Stimulated activated CD4-positive, alpha-beta T cell treated with anti-CD3 and anti-CD28 coated beads, Interleukin-4, amount 100 ng/mL, for 24 hours (primary cell): ENCODE data around the gene MEI1.
"Not testable (repeated sequence)": the region's sequence is repeated elsewhere in the genome, so short reads cannot be mapped to it uniquely, and the experiment has no call there.

Source experiments
- DNase-seq: peaks from one replicate; pipeline ENCODE4 v3.0.0-alpha.2; 2020

The MEI1 gene

GRCh38 chr22:41683616-41684015 lies 15.7 kb upstream of the MEI1 start:
- DNase-seq: no peak

GRCh38 chr22:41684194-41684593 lies 15.1 kb upstream of the MEI1 start:
- DNase-seq: no peak

DNA sequence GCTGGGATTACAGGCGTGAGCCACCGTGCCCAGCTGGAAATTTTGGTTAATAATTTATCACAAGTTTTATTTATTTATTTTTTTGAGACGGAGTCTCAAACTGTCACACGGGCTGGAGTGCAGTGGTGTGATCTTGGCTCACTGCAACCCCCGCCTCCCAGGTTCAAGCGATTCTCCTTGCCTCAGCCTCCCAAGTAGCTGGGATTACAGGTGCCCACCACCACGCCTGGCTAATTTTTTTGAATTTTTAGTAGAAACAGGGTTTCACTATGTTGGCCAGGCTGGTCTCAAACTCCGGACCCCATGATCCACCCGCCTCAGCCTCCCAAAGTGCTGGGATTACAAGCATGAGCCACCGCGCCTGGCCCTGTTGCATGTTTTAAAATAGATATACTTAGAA lies 12.4 kb upstream of the MEI1 start:
- DNase-seq: not testable (repeated sequence)

- peak; percentile 24 for DNase-seq
Observed at GRCh38 chr22:41687901-41688364, 11.4 kb upstream of the MEI1 start.

DNA sequence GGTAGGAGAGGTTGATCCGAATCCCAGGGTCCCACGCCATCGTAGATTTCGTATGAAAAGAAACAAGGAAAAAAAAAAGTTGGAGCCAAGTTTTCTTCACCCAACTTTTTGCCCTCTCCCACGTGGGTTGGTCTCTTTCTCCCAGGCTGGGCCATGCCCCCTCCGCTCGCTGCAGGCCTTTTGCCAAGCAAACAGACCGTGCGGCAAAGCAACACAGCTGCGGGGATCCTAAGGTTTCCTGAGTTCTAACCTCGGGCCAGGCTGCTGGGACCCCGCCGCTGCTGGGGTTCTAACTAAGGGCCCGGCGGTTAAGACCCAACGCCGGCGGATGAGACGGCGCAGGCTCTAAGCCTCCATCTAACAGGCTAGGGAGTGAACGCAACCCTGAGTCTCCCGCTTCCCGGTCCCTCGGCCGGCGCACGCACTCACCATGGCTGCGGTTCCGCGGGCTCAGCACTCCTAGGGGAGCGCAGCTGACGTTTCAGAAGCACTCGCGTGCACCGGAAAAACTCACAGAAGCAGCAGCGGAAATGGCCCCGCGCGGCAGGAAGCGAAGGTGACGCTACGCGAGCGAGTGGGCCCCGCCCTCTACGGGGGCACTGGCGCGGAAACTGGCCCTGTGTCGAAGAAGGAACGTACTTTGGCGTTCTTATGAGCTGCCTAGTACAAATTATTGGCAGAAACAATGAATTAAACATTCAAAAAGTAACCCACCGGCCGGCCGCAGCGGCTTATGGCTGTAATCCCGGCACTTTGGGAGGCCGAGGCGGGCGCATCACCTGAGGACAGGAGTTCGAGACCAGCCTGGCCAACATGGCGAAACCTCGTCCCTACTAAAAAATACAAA lies 10.7 kb upstream of the MEI1 start, which contains the start of gene SNU13:
TSS of gene SNU13 (minus strand) at position 503 of the 847 bp plus-strand sequence. CDS start at position 432, 71 bp downstream.
- DNase-seq: peak; percentile 94

GRCh38 chr22:41690476-41690875 lies 8.8 kb upstream of the MEI1 start:
- DNase-seq: no peak

GRCh38 chr22:41695211-41695610 lies 4.1 kb upstream of the MEI1 start:
- no peak for DNase-seq

DNA sequence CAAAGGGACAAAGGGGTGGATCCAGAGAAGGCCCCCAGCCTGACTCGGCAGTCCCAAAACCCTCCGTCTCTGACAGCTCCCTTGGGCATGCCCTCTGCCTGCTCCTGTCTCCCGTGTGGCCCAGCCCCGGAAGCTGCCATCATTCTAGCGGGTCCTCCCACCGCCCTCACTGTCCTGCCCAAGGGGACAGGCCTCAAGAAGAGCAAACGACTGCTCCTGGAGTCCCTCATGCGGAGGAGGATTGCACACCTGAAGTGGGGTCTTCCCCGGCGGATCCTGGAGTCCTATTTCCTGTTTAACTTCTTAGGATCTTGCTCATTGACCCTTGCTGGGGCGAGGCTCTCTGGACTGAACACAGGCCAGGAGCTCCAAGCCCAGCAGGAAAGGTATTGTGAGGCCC lies 2.6 kb upstream of the MEI1 start:
- no peak for DNase-seq

GRCh38 chr22:41697126-41697775 lies 2.1 kb upstream of the MEI1 start:
- peak; percentile 95 for DNase-seq

DNA sequence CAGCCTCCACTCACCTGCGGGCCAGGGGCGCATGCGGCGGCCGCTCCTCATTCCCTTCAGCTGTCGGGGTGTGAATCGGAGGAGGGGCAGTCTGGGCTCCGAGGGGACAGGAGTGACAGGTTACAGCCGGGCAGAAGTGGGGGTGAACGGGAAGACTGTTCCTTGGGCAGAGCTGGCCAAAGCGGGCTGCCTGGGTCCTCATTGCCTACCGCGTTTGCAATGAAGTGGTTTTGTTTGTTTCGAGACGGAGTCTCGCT lies 733 bp downstream of the MEI1 start:
- DNase-seq: no peak

- no peak for DNase-seq
Observed at GRCh38 chr22:41702763-41703162, 3.5 kb downstream of the MEI1 start.

DNA sequence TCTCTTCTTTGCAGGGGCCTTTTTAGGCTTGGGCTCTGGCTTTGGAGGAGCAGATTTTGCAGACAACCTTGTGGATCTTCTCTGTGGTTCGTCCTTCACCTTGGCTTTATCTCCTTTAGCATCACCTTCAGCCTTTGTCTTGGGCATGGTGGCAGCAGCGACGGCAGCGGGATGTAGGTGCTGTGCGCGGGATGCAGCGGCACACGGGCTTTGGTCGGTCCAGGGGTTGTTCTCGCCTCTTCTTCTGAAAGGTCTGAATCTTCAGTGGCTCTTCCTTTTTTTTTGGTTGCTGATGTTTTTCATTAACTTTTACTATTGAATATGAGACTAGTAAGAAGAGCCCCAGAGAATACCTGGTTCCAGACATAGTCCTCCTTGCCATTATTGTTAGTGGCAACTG lies 10.0 kb downstream of the MEI1 start:
- DNase-seq: no peak

DNA sequence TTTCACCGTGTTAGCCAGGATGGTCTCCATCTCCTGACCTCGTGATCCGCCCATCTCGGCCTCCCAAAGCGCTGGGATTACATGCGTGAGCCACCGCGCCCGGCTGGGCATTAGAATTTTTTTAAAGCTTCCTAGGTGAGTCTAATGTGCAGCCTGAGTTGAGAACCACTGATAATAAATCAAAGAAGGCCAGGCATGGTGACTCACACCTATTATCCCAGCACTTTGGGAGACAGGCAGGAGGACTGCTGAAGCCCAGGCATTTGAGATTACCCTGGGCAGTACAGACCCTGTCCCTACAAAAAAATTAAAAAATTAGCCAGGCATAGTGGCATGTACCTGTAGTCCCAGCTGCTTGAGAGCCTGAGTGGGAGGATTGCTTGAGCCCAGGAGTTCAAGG lies 13.7 kb downstream of the MEI1 start:
- no peak for DNase-seq

- DNase-seq: no peak
Observed at GRCh38 chr22:41722496-41722895, 23.2 kb downstream of the MEI1 start.

DNA sequence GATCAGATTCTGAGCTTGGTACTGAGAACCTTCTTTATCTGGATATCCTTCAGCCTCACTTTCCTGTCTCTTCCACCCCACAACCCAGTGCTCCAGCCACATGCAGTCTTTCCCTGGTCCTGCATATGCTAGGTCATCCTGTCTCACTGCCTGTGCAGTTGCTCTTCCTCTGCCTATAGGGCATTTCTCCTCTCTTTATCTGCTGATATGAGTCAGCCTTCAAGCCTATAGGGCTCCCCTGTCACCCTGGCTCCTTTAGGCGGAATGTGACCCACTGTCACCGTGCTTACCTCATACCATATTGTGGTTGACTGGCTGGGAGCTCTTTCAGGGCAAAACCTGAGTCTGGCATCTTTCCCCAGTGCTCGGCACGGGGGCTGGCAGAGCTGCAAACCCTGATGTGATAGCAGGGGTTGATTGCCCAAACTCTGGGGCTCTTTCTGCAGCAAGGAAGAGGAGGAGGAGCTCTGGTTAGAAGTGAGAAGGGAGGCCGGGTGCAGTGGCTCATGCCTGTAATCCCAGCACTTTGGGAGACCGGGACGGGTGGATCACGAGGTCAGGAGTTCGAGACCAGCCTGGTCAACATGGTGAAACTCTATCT lies 26.3 kb downstream of the MEI1 start:
- DNase-seq: no peak

GRCh38 chr22:41731609-41732008 lies 32.3 kb downstream of the MEI1 start:
- DNase-seq: no peak

GRCh38 chr22:41732096-41732772 lies 32.9 kb downstream of the MEI1 start:
- DNase-seq: no peak

GRCh38 chr22:41733241-41733640 lies 33.9 kb downstream of the MEI1 start:
- not testable (repeated sequence) for DNase-seq

DNA sequence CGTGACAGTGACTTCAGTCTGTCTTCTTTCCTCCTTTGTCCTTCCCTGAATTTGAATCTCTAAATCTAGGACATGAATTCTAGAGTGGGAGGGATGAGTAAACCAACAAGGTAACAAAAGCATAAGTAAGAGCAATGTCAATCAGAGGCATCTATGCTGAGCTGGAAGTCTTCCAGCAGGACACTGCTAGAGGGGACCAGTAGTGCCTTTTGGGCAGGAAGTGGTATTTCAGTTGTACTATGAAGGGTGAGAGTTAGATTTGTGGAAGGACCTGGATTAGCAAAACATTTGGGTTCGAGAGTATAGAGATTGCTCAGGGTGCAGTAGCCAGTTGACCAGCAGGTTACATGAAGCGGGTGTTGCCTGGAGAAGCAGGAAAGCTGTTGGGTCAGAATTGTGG lies 40.3 kb downstream of the MEI1 start:
- no peak for DNase-seq

DNA sequence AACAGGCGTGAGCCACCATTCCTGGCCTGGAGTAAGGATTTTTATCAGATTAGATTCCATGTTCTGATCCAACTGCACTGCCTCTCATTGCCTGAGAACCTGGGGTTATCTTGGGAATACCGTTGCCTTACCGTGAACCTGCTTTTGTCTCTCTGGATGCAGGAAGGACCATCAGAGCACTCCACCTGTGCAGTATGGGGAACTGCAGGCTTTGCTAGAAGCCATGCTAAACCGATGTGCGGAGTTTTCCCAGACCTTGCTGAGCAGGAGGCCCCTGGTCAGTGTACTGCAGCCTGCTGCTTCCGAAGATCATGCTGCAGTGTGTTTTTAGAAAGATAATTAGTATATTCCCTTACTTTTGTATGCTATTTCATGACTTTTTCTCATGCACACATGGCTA lies 43.6 kb downstream of the MEI1 start:
- DNase-seq: no peak

- DNase-seq: no peak
Observed at GRCh38 chr22:41745968-41746367, 46.7 kb downstream of the MEI1 start.

GRCh38 chr22:41746567-41747400 lies 47.5 kb downstream of the MEI1 start:
- DNase-seq: peak; percentile 65
